Measurements from ENCODE around the gene TMCC2.

TMCC2 gene

DNA sequence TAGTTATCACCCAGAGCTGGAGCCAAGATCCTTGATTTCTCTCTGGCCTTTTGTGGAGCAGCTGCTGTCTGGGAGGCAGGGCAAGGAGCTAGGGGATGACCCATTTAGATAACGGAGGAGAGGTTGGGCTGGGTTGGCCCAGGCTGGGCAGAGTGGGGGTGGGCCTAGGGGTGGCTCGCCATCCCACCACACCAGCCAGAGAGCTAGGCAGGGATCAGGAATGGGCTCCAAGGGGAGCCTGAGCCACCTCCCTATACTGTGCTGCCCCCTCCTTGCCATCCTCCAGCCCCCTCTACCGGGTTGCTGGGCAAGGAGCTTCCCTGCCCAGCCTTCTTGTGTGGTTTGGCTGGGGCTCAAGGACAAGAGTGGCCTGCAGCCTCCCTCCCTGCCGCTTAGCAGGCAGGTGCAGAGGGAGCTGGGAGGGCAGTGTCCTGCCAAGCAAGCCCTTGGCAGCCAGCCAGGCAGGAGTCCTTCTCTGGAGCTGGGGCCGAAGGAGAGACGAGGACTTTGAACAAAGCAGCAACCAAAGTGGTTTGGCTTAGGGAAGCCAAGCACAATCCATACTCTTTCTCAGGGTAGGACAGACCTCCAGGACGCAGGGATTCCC is 89.7 kb downstream of the TMCC2 start:
- 56 to 79% methylated on average over 5 to 7 of the region's 7 CpGs for WGBS, 2 experiments (ENCODE audit: insufficient coverage in 2 of 2)
- H3K27ac ChIP-seq (ENCODE audit: low read depth, low read length, severe bottlenecking) = peak overlapping the region; percentile 36
- H3K4me3 ChIP-seq (ENCODE audit: extremely low read depth, insufficient read depth, low read length, poor library complexity, severe bottlenecking) = peak overlapping the region; percentile 5
- peaks cover 65% of the 10 kb centered on the region for H3K4me1 ChIP-seq (ENCODE audit: control insufficient read depth, insufficient read depth, low read length, poor library complexity, severe bottlenecking)
- peaks cover 35% of the 10 kb centered on the region for H3K36me3 ChIP-seq (ENCODE audit: control insufficient read depth, insufficient read depth, low read length)
- H3K9me3 ChIP-seq (ENCODE audit: control insufficient read depth, low read length) = no peaks in the 10 kb centered on the region

DNA sequence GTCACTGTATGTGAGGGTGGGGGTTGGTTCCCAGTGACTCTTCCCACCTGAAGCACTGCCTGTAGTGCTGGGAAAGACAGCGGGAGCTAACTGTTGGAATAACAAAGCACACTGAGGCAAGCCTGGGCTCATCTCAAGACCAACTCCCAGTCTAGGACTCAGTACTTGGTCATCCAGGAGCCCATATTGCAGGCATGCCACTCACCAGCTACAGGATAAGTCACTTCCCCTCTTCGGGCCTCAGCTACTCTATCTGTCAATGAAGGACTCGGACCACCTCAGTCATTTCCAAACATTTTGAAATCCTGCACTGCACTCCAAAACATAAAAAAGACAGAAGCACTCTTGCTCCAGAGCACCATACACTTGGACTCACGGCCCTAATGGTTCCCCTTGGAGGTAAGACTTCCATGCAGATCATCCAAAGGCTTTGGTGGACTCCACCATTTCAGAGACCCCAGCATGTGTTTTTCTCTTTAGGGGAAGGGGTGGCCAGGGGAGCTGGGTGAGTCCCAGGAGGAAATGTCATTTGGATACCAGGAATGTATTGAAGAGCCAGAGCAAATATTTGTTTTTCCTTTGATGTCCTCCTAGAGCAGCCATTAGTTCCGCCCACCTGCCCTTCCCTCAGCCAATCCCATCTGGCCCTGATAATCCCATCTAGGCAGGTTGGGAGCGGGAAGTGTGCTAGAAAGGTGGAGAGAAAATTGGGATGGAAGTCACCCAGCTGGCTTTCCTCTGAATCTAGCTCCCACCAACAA is 90.7 kb downstream of the TMCC2 start:
- no peaks in the 10 kb centered on the region for H3K9me3 ChIP-seq (ENCODE audit: control insufficient read depth, low read length)
- H3K27ac ChIP-seq (ENCODE audit: low read depth, low read length, severe bottlenecking) = no peak overlapping the region
- WGBS, 2 experiments (ENCODE audit: insufficient coverage in 2 of 2) = 83 to 94% methylated on average over 3 to 4 of the region's 6 CpGs
- peak overlapping the region; percentile 76 for H3K4me3 ChIP-seq (ENCODE audit: extremely low read depth, insufficient read depth, low read length, poor library complexity, severe bottlenecking)
- H3K36me3 ChIP-seq (ENCODE audit: control insufficient read depth, insufficient read depth, low read length) = peaks cover 33% of the 10 kb centered on the region
- peaks cover 57% of the 10 kb centered on the region for H3K4me1 ChIP-seq (ENCODE audit: control insufficient read depth, insufficient read depth, low read length, poor library complexity, severe bottlenecking)

DNA sequence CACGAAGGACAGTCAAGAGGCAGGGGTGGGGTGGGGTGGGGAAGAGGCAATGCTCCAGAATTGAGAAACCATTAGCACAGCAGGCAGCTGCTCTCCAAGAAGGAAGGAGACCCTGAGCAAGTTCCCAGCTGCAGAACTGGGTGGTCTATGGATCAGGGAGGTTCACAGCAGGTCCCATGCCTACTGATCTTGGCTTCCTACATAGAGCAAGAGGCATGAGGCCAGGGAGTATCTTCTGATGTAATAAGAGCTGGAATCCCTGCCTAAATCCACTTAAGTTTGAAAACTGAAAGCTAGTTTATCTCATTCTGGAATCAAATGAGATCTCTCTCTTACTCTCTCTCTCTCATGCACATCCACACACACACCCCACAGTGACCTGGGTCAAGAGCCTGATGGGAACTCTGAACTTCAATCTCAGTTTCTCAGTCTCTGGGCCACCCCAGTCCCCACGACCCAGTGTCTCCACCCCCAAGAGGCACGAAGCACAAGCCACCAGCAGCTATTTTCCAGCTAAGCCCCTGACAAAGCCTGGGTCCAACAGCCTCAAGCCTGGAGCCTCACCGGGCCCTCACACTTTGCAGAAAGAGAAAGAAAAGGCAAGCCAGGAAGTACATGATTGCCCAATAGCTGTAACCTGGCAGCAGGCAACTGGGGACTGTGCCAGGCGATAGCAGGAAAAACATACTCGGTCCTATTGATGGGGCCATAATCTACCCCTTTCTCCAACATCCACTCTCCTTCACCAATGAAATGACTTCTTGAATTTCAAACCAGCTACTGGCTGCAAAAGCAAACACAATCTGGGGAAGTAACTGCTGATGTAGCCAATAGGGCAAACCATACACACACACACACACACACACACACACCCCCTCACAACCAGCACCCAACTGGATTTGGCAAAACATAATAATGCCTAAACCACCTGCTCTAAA is 91.6 kb downstream of the TMCC2 start:
- Histone ChIP-seq H3K36me3 (ENCODE audit: control insufficient read depth, insufficient read depth, low read length) (peaks cover 33% of the 10 kb centered on the region), H3K4me1 (ENCODE audit: control insufficient read depth, insufficient read depth, low read length, poor library complexity, severe bottlenecking) (peaks cover 51% of the 10 kb centered on the region), H3K9me3 (ENCODE audit: control insufficient read depth, low read length) (no peaks in the 10 kb centered on the region), H3K4me3 (ENCODE audit: extremely low read depth, insufficient read depth, low read length, poor library complexity, severe bottlenecking) (peak overlapping the region; percentile 76), H3K27ac (ENCODE audit: low read depth, low read length, severe bottlenecking) (peak overlapping the region; percentile 16)
- 71 to 73% methylated on average over 3 to 6 of the region's 6 CpGs for WGBS, 2 experiments (ENCODE audit: insufficient coverage in 2 of 2)

DNA sequence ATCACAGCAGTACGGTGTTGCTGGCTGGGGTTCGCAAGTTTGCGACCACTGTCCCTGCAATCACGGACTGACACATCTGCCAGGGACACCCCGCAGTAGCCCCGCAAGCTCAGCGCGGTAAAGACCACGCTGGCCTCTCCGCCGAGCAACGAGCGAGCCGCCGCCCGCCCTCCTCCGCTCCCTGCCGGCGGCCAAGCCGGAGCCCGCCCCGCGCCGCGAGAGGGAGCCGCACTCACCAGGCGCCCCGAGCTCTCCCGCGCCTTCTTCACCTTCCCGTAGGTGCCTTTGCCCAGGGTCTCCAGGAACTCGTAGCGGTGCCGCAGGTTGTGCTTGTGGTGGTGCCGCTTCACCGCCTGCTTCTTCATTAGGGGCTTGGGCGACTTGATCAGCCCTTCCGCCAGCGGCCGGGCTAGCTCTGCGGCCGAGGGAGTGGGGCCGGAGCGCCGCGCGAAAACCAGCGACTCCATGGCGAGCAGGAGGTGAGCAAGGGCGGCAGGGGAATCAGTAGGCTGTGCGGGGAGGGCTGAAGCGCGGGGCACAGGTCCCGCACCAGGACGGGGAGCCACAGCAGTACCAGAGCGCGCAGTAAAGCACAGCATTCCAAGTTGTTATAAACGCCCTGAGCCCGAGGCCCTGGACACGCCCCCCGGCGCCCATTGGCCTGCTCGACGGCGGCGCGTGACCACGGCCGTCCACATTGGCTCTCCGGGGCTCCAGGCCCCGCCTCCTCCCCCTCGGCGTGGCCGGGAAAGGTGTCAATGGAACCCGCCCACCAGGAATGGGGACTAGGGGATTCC is 93.6 kb downstream of the TMCC2 start, which contains the start of gene NUAK2:
NUAK2 (minus strand) TSS at position 584 of the 797 bp plus-strand sequence; CDS start at position 467, 117 bp downstream.
- WGBS, 2 experiments (ENCODE audit: insufficient coverage in 2 of 2) = 0% methylated on average over 64 to 74 of the region's 75 CpGs
- H3K4me3 ChIP-seq (ENCODE audit: extremely low read depth, insufficient read depth, low read length, poor library complexity, severe bottlenecking) = peak within 1 kb of the TSS; percentile 76
- peaks cover 41% of the 10 kb centered on the region for H3K4me1 ChIP-seq (ENCODE audit: control insufficient read depth, insufficient read depth, low read length, poor library complexity, severe bottlenecking)
- H3K27ac ChIP-seq (ENCODE audit: low read depth, low read length, severe bottlenecking) = peak within 1 kb of the TSS; percentile 36
- H3K36me3 ChIP-seq (ENCODE audit: control insufficient read depth, insufficient read depth, low read length) = peaks cover 27% of the 10 kb centered on the region
- no peaks in the 10 kb centered on the region for H3K9me3 ChIP-seq (ENCODE audit: control insufficient read depth, low read length)

DNA sequence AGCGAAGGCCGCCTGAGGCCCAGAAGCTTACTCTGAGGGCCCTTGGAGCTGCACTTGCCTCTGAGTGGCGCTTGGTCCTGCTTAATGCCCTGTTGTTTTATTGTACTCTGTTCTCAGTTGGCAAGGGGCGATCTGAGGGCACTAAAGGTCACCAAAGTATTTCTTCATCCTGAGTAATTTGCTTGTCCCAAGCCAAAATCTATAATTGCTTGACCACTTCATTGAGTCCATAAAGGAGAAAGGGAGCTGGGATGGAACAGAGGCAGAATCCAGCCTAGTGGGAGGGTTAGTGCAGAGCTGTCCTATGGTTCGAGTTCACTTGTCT is 94.2 kb downstream of the TMCC2 start:
- WGBS, 2 experiments (ENCODE audit: insufficient coverage in 2 of 2) = 27 to 28% methylated on average over 3 to 5 of the region's 5 CpGs
- Histone ChIP-seq H3K27ac (ENCODE audit: low read depth, low read length, severe bottlenecking) (no peak overlapping the region), H3K4me1 (ENCODE audit: control insufficient read depth, insufficient read depth, low read length, poor library complexity, severe bottlenecking) (peaks cover 38% of the 10 kb centered on the region)

More for the DNA sequence above, 94.2 kb downstream of the TMCC2 start:
- Histone ChIP-seq H3K36me3 (ENCODE audit: control insufficient read depth, insufficient read depth, low read length) (peaks cover 25% of the 10 kb centered on the region), H3K9me3 (ENCODE audit: control insufficient read depth, low read length) (no peaks in the 10 kb centered on the region), H3K4me3 (ENCODE audit: extremely low read depth, insufficient read depth, low read length, poor library complexity, severe bottlenecking) (no peak overlapping the region)

All from mesodermal cell (in vitro differentiated cells).